Aorta (tissue), 5 donors: Measurements from ENCODE around the gene NID1. TPM values are rescaled to one million over a fixed set of nuclear protein-coding genes. Genes with fewer than 3 reads are reported as not detected.

Experiments
- ATAC-seq: fragments of 200-7000 bp; cut with Tn5 transposase; one replicate; pipeline ENCODE4 v1.9.1; 2022; ENCODE audit warnings: moderate library complexity; ENCODE audit not compliant: low FRiP score
- DNase-seq, 2 donors: peaks; one replicate each; pipeline ENCODE4 v3.0.0-alpha.2; 2020
- H3K27ac ChIP-seq, 2 donors: one replicate each; pipeline ENCODE4 v1.5.1; 2013; ENCODE audit warnings: low read length in 2 of 2, mild to moderate bottlenecking in 2 of 2, moderate library complexity in 2 of 2, control low read depth in 1 of 2, inconsistent platforms in 1 of 2, low read depth in 1 of 2
- H3K27me3 ChIP-seq, 2 donors: one replicate each; pipeline ENCODE4 v1.6.1; 2013; ENCODE audit warnings: control low read depth in 1 of 2, low read length in 1 of 2, mild to moderate bottlenecking in 1 of 2, moderate library complexity in 1 of 2; ENCODE audit not compliant: insufficient read depth in 2 of 2, control insufficient read depth in 1 of 2
- H3K36me3 ChIP-seq, 2 donors: one replicate each; pipeline ENCODE4 v1.6.1; 2013; ENCODE audit warnings: control low read depth in 1 of 2, low read length in 1 of 2, mild to moderate bottlenecking in 1 of 2; ENCODE audit not compliant: insufficient read depth in 2 of 2, control insufficient read depth in 1 of 2
- H3K4me1 ChIP-seq, 2 donors: one replicate each; pipeline ENCODE4 v1.6.1; 2013; ENCODE audit warnings: low read length in 2 of 2, control low read depth in 1 of 2, mild to moderate bottlenecking in 1 of 2, moderate library complexity in 1 of 2; ENCODE audit not compliant: insufficient read depth in 2 of 2, control insufficient read depth in 1 of 2
- H3K4me3 ChIP-seq, 2 donors: one replicate each; pipeline ENCODE4 v1.5.1; 2013; ENCODE audit warnings: low read length in 2 of 2, control low read depth in 1 of 2, mild to moderate bottlenecking in 1 of 2
- H3K9me3 ChIP-seq: one replicate; pipeline ENCODE4 v1.6.1; 2013; ENCODE audit warnings: mild to moderate bottlenecking, low read length; ENCODE audit not compliant: control insufficient read depth
- WGBS, 2 donors: extraction: QIAGEN DNeasy Blood & Tissue Kit; methylation state at CpG; one replicate each; pipeline ENCODE4 v1.1.7; 2013; 5-methylcytosine and 5-hydroxymethylcytosine counted together
- intact Hi-C, 2 donors: fragments of 100-400 bp; cut with DNase I; formaldehyde crosslinking; loops; one replicate each; pipeline versions ENCODE4 v1.14.2 to v1.15.0; 2022
- polyA plus RNA-seq, 2 donors: library from polyadenylated mRNA; stranded (reverse); fragments of 200-250 nt; gene quantifications; one replicate each; pipeline ENCODE4 v1.2.3, GENCODE V29; 2013
- total RNA-seq, 2 donors: library from RNA; stranded (reverse); fragmentation: NEBNext Ultra II Directional; extraction: Animal tissue kit (Norgen Biotek cat#: 25700); gene quantifications; one replicate each; pipeline ENCODE4 v1.2.1, GENCODE V29; 2021
- donor health status: healthy with polysubstance abuse.
- donor health status: Bipolar disorder and iron deficiency.
- donor health status: DM: no; HTN: no; CAD: no.
- donor health status: DM: no; HTN: no; CAD: no.
- donor health status: DM: yes; HTN: yes; CAD: no.

NID1 gene
- total and polyA plus RNA-seq, 4 donors: 11.0 to 69.5 (median 60.4) TPM

GRCh38 chr1:236063551-236063918 is 1.4 kb downstream of the NID1 start:
- 29 to 34% methylated on average over 6 of the region's 6 CpGs for WGBS, 2 donors
- H3K27ac ChIP-seq: peak overlapping the region in 1 of 2 donors; percentile 49

GRCh38 chr1:236060286-236060685 is 4.6 kb downstream of the NID1 start:
- Histone ChIP-seq H3K9me3 (no peaks in the 10 kb centered on the region), H3K4me3 (no peak overlapping the region), H3K27me3 (no peaks in the 10 kb centered on the region), H3K36me3 (no peaks in the 10 kb centered on the region), H3K4me1 (no peaks in the 10 kb centered on the region), H3K27ac (no peak overlapping the region)
- 97% methylated on average over 4 of the region's 4 CpGs for WGBS, 2 donors
- DNase-seq (no peak), ATAC-seq (no peak)
- intact Hi-C loops: loop anchor here in 1 of 2 donors (10.0 kb wide), 1 partner anchor 555 kb away; the partner anchor contains the start of gene B3GALNT2

More at GRCh38 chr1:236063551-236063918, 1.4 kb downstream of the NID1 start:
- H3K36me3 ChIP-seq: no peaks in the 10 kb centered on the region
- peak overlapping the region in 1 of 2 donors; percentile 70 for H3K4me3 ChIP-seq
- intact Hi-C loops: loop anchor here in 1 of 2 donors (10.0 kb wide), 1 partner anchor 559 kb away; the partner anchor contains the start of gene B3GALNT2
- no peak for ATAC-seq
- H3K9me3 ChIP-seq: no peaks in the 10 kb centered on the region
- DNase-seq: no peak
- H3K4me1 ChIP-seq: no peaks in the 10 kb centered on the region
- H3K27me3 ChIP-seq: no peaks in the 10 kb centered on the region

DNA sequence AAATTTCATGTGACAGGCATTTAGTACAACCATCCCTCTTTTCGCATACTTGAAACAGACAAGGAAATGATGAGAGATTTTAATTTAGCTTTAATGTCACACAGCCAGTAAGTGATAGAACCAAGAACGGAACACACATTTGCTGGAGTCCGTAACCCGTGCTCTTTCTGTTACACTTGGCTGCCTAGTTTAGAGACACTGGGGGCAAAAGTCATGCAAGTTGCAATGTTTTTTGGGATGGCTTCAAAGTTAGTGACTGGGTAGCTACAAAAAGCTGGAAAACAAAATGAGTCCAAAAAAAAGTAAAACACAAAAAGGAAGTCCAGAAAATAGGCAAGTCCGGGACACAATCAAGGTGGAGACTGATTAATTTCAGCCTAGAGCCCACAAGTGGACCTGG is 5.9 kb downstream of the NID1 start:
- 63 to 67% methylated on average over 5 of the region's 5 CpGs for WGBS, 2 donors
- Histone ChIP-seq H3K27me3 (no peaks in the 10 kb centered on the region), H3K4me1 (no peaks in the 10 kb centered on the region), H3K36me3 (no peaks in the 10 kb centered on the region), H3K9me3 (no peaks in the 10 kb centered on the region), H3K27ac (no peak overlapping the region), H3K4me3 (no peak overlapping the region)
- ATAC-seq: no peak
- no peak for DNase-seq
- intact Hi-C loops: loop anchor here in 1 of 2 donors (10.0 kb wide), 1 partner anchor 54 kb away; no protein-coding TSS in a partner anchor

DNA sequence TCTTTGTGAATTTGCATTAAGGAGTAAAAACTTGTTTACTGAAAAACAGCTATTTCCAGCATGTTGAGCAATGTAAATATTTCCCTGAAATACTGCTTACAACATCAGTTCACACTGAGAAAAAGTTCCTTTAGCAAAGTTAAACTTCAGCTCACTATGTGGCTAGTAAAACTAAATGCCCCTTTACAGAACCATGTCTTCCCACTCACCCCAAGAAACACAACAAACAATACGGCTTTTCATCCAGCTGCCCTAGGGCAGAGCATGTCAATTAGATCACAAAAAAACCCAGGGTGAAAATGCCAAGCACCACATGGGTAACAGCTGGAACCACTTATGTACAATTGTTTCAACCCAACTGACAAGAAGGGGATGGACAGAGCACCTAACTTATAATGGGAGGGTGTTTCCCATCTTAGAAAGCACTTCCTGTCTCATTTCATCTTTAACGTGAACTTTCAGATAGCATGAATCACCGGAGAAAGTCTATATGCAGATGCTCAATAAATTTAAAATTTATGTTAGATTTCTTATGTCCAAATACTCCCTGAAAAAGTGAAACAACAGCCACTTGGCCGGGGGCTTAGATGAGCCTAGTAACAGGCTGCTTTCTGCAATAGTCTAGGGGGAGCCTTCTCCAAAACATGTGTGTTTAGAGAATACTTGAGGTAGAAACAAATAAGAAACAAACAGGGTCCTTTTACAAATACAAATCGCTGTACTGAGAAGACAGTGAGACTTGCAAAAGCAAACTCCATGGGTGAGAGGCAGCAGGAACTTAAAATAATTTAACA is 6.6 kb downstream of the NID1 start:
- Histone ChIP-seq H3K27ac (no peak overlapping the region), H3K4me3 (no peak overlapping the region), H3K36me3 (no peaks in the 10 kb centered on the region), H3K27me3 (no peaks in the 10 kb centered on the region), H3K4me1 (no peaks in the 10 kb centered on the region), H3K9me3 (no peaks in the 10 kb centered on the region)
- ATAC-seq: no peak
- no peak for DNase-seq
- 65 to 67% methylated on average over 5 of the region's 5 CpGs for WGBS, 2 donors
- intact Hi-C loops: loop anchor here in 1 of 2 donors (10.0 kb wide), 1 partner anchor 54 kb away; no protein-coding TSS in a partner anchor

DNA sequence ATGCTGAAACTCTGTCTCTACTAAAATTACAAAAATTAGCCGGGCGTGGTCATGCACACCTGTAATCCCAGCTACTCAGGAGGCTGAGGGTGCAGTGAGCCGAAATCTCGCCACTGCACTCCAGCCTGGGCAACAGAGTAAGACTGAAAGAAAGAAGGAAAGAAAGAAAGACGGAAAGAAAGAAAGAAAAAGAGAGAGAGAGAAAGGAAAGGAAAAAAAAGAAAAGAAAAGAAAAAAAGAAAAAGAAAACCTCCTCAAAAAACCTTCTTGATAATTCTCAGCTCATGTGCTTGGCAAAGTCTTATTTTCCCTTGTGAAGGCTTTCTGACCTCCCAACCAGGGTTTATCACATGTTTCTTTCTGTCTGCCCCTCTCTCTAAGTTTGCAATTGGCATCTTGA is 7.3 kb downstream of the NID1 start:
- ATAC-seq (no peak), DNase-seq (no peak)
- intact Hi-C loops: loop anchor here in 1 of 2 donors (10.0 kb wide), 1 partner anchor 53 kb away; no protein-coding TSS in a partner anchor
- Histone ChIP-seq H3K27ac (no peak overlapping the region), H3K9me3 (no peaks in the 10 kb centered on the region), H3K27me3 (no peaks in the 10 kb centered on the region), H3K4me3 (no peak overlapping the region), H3K4me1 (no peaks in the 10 kb centered on the region), H3K36me3 (no peaks in the 10 kb centered on the region)
- 94 to 95% methylated on average over 5 of the region's 5 CpGs for WGBS, 2 donors

- H3K36me3 ChIP-seq: peaks cover 0 to 3% of the 10 kb centered on the region in 2 donors
- intact Hi-C loops: loop anchor here in 1 of 2 donors (10.0 kb wide), 1 partner anchor 48 kb away; no protein-coding TSS in a partner anchor
- no peak for ATAC-seq
- H3K9me3 ChIP-seq: no peaks in the 10 kb centered on the region
- no peaks in the 10 kb centered on the region for H3K4me1 ChIP-seq
- no peak for DNase-seq
- no peak overlapping the region for H3K4me3 ChIP-seq
- H3K27me3 ChIP-seq: no peaks in the 10 kb centered on the region
- WGBS, 2 donors: 25 to 42% methylated on average over 12 of the region's 12 CpGs
- H3K27ac ChIP-seq: no peak overlapping the region
Measured at GRCh38 chr1:236052232-236052993, 12.5 kb downstream of the NID1 start.

- DNase-seq (no peak), ATAC-seq (peak; percentile 36)
- H3K9me3 ChIP-seq: no peaks in the 10 kb centered on the region
- no peak overlapping the region for H3K4me3 ChIP-seq
- WGBS, 2 donors: 3 to 7% methylated on average over 9 of the region's 9 CpGs
- H3K27me3 ChIP-seq: no peaks in the 10 kb centered on the region
- H3K36me3 ChIP-seq: peaks cover 0 to 3% of the 10 kb centered on the region in 2 donors
- no peak overlapping the region for H3K27ac ChIP-seq
- intact Hi-C loops: loop anchor here in 1 of 2 donors (10.0 kb wide), 1 partner anchor 47 kb away; no protein-coding TSS in a partner anchor
- H3K4me1 ChIP-seq: no peaks in the 10 kb centered on the region
Measured at GRCh38 chr1:236051242-236051791, 13.6 kb downstream of the NID1 start.

DNA sequence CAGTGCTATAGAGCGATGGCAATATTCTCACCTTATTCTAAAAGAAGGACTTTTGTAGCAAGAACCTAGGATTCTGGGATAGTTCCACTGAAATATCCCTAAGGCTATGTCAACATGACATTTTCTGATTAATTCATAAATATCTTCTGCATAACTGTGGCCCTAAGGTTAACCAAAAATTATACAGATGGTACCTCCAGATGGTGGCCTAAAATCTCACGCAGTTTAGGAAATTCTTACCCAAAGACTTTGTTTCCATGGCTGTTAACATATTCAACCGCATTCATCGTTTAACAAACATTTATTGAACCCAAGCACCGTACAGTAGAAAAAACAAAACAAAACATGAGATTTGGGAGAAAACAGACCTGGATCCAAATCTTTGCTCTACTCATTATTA is 19.1 kb downstream of the NID1 start:
- DNase-seq: no peak
- H3K27me3 ChIP-seq: no peaks in the 10 kb centered on the region
- H3K36me3 ChIP-seq: peaks cover 0 to 4% of the 10 kb centered on the region in 2 donors
- no peak overlapping the region for H3K27ac ChIP-seq
- no peaks in the 10 kb centered on the region for H3K9me3 ChIP-seq
- 97 to 98% methylated on average over 5 of the region's 5 CpGs for WGBS, 2 donors
- no peaks in the 10 kb centered on the region for H3K4me1 ChIP-seq
- ATAC-seq: no peak
- intact Hi-C loops: no loop called here
- no peak overlapping the region for H3K4me3 ChIP-seq
